ENCODE measurements around the gene SDR42E1.

The SDR42E1 gene

DNA sequence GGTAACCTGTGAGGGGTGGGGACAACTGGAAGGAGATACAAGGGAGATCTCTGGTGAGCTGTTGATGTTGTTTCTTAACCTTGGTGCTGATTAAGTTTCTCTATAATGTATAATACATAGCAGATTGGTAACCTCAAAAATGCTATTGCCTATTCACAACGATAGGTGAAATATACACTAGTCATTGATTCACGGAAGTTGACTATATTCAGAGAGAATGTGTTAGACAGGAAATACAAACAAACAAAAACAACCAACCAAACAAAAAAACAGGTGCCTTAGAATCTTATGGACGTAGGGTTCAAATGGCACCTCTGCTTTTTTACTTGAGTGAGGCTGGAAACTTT, 45.3 kb upstream of the SDR42E1 start:
- H3K9ac ChIP-seq (ENCODE audit: low read length), result no peak overlapping the region
- H3K27me3 ChIP-seq (replicated peaks; ENCODE audit: insufficient read depth, low read length), result no peaks in the 10 kb centered on the region
- no peaks in the 10 kb centered on the region for H3K36me3 ChIP-seq (replicated peaks; ENCODE audit: insufficient read depth, low read length)
- H2AFZ ChIP-seq (ENCODE audit: low read length), result no peak overlapping the region
- no peak for DNase-seq
- no peaks in the 10 kb centered on the region for H3K79me2 ChIP-seq (ENCODE audit: low read length)
- no peaks in the 10 kb centered on the region for H4K20me1 ChIP-seq (ENCODE audit: insufficient read depth, low read length)
- H3K9me3 ChIP-seq (replicated peaks; ENCODE audit: insufficient read depth, low read length), result no peaks in the 10 kb centered on the region
- H3F3A ChIP-seq (ENCODE audit: insufficient read depth, low read length), result no peaks in the 10 kb centered on the region
- H3K9me2 ChIP-seq (replicated peaks; ENCODE audit: insufficient read depth, low read length), result no peaks in the 10 kb centered on the region
- TF ChIP-seq, protein P1, sequence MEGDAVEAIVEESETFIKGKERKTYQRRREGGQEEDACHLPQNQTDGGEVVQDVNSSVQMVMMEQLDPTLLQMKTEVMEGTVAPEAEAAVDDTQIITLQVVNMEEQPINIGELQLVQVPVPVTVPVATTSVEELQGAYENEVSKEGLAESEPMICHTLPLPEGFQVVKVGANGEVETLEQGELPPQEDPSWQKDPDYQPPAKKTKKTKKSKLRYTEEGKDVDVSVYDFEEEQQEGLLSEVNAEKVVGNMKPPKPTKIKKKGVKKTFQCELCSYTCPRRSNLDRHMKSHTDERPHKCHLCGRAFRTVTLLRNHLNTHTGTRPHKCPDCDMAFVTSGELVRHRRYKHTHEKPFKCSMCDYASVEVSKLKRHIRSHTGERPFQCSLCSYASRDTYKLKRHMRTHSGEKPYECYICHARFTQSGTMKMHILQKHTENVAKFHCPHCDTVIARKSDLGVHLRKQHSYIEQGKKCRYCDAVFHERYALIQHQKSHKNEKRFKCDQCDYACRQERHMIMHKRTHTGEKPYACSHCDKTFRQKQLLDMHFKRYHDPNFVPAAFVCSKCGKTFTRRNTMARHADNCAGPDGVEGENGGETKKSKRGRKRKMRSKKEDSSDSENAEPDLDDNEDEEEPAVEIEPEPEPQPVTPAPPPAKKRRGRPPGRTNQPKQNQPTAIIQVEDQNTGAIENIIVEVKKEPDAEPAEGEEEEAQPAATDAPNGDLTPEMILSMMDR (IDR thresholded peaks at IDR 0.05; ENCODE audit: low read length), result no peak
- TF ChIP-seq EZH2phosphoT487 (IDR thresholded peaks at IDR 0.05; ENCODE audit: low read length), result no peak
- TF ChIP-seq EZH2 (optimal IDR thresholded peaks at IDR 0.05; ENCODE audit: low read depth, low read length), result no peak
- H3K4me2 ChIP-seq (ENCODE audit: low read depth, low read length), result no peak overlapping the region
- H3K4me1 ChIP-seq (ENCODE audit: low read length), result no peaks in the 10 kb centered on the region
- H3K27ac ChIP-seq (ENCODE audit: low read length), result no peak overlapping the region
- no peak overlapping the region for H3K4me3 ChIP-seq (ENCODE audit: low read length)

DNA sequence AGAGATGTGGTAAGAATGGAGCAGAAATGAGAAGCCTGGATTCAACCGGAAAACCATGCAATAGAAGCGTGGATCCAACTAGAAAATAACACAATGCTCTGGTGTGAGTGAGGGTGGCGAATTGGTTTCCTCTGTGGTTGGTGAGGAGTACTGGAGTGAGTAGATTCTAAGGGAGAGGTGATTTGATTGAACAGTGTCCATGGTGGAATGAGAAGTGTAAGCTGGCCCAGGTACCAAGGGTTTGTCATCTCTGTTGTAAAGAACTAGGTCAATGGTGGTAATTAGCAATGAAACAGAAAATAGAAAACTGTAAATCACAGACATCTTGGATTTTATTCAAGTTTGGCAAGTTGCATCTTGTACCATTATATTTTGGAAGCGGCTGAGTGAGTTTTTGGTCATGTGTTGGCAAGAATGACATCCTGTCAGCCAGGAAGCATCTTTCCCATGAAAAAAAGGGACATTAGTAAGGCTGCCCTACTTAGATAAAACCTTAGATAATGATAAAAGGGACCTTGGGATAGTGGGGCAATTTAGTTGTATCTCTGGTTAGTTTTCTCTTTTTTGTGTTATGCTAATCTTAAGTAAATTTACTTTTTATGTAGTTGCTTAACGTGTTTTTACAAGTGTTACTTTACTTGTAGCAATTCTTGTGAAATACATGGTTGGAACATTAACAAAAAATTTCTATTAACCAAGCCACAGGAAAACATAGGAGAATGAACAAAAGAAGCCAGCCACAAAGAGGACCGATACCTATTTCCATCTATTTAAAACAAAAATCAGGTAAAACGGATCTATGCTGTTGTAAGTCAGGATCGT, 44.7 kb upstream of the SDR42E1 start:
- Histone ChIP-seq H3K36me3 (replicated peaks; ENCODE audit: insufficient read depth, low read length) (no peaks in the 10 kb centered on the region), H3K27me3 (replicated peaks; ENCODE audit: insufficient read depth, low read length) (no peaks in the 10 kb centered on the region), H3K27ac (ENCODE audit: low read length) (no peak overlapping the region), H2AFZ (ENCODE audit: low read length) (no peak overlapping the region), H3K4me1 (ENCODE audit: low read length) (no peaks in the 10 kb centered on the region), H3F3A (ENCODE audit: insufficient read depth, low read length) (no peaks in the 10 kb centered on the region), H4K20me1 (ENCODE audit: insufficient read depth, low read length) (no peaks in the 10 kb centered on the region), H3K4me2 (ENCODE audit: low read depth, low read length) (no peak overlapping the region), H3K9me3 (replicated peaks; ENCODE audit: insufficient read depth, low read length) (no peaks in the 10 kb centered on the region), H3K9me2 (replicated peaks; ENCODE audit: insufficient read depth, low read length) (no peaks in the 10 kb centered on the region), H3K79me2 (ENCODE audit: low read length) (no peaks in the 10 kb centered on the region), H3K4me3 (ENCODE audit: low read length) (no peak overlapping the region), H3K9ac (ENCODE audit: low read length) (no peak overlapping the region)
- TF ChIP-seq EZH2 (optimal IDR thresholded peaks at IDR 0.05; ENCODE audit: low read depth, low read length) (no peak), EZH2phosphoT487 (IDR thresholded peaks at IDR 0.05; ENCODE audit: low read length) (no peak)
- TF ChIP-seq, protein P1 (IDR thresholded peaks at IDR 0.05; ENCODE audit: low read length), result no peak
- DNase-seq, result no peak

DNA sequence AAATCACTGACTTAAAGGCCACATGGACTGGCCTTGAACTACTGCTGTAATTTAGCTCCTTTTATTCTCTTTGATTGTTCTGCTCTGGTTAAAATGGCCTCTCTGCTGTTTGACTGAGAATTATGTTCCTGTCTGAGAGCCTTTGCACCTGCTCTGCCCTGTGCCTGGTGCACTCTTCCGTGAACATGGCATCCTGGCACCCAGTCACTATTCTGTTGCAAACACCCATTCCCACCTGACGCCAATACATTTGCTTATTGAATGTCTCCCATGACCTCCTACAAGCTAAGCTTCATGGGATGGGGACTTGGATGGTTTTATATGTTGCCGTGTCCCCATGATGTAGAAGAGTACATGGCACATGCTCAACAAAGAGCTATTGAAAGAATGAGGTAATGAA, 43.8 kb upstream of the SDR42E1 start:
- TF ChIP-seq EZH2 (optimal IDR thresholded peaks at IDR 0.05; ENCODE audit: low read depth, low read length) (no peak), EZH2phosphoT487 (IDR thresholded peaks at IDR 0.05; ENCODE audit: low read length) (no peak)
- TF ChIP-seq, protein P1 (IDR thresholded peaks at IDR 0.05; ENCODE audit: low read length), result no peak
- Histone ChIP-seq H3K9ac (ENCODE audit: low read length) (no peak overlapping the region), H3K27me3 (replicated peaks; ENCODE audit: insufficient read depth, low read length) (no peaks in the 10 kb centered on the region), H3F3A (ENCODE audit: insufficient read depth, low read length) (no peaks in the 10 kb centered on the region), H3K4me1 (ENCODE audit: low read length) (no peaks in the 10 kb centered on the region), H3K9me3 (replicated peaks; ENCODE audit: insufficient read depth, low read length) (no peaks in the 10 kb centered on the region), H3K36me3 (replicated peaks; ENCODE audit: insufficient read depth, low read length) (no peaks in the 10 kb centered on the region), H3K4me2 (ENCODE audit: low read depth, low read length) (no peak overlapping the region), H3K27ac (ENCODE audit: low read length) (no peak overlapping the region), H3K9me2 (replicated peaks; ENCODE audit: insufficient read depth, low read length) (no peaks in the 10 kb centered on the region), H3K4me3 (ENCODE audit: low read length) (no peak overlapping the region), H2AFZ (ENCODE audit: low read length) (no peak overlapping the region), H3K79me2 (ENCODE audit: low read length) (no peaks in the 10 kb centered on the region), H4K20me1 (ENCODE audit: insufficient read depth, low read length) (no peaks in the 10 kb centered on the region)
- DNase-seq, result no peak
